OCI-LY3 (cell line): ENCODE measurements around the gene ERH.

Experiments used
- CTCF ChIP-seq: fragments of 200-600, 300-600 bp; sonication (generic); IDR thresholded peaks from 2 replicates; pipeline ENCODE4 v1.5.1; 2014; ENCODE audit warnings: antibody characterized with exemption, low read length, low read depth
- EZH2phosphoT487 ChIP-seq: fragments of 200-600 bp; shearing (Covaris generic); IDR thresholded peaks from 2 replicates; pipeline ENCODE4 v1.6.1; 2018; ENCODE audit warnings: antibody characterized with exemption, mixed run types, low read depth

DNA sequence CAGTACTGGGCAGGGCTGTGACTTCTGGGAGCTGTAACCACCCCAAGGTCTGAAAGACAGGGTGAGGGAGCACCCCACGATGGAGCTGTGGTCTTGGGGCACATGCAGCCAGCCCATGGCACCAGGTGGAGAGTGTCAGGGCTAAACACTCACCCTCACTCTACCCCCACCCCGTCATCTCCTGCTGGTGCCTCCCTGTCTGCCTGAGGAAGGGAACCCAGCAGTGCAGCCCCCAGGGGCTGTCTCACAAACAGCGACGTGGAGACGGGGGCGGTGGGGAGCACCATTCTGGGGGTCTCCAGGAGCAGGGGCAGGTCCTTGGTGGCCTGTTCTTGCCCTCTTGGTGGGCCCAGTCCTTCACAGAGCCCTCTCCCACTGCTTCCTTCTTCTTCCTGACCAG is 63.5 kb downstream of the ERH start:
- TF ChIP-seq CTCF: no peak
- TF ChIP-seq EZH2phosphoT487: no peak
